Aorta (tissue), 5 donors: ENCODE measurements around the gene STX10. TPM values are rescaled to one million over a fixed set of nuclear protein-coding genes. Genes with fewer than 3 reads are reported as not detected.

Experiments
- ATAC-seq: fragments of 200-7000 bp; cut with Tn5 transposase; one replicate; pipeline ENCODE4 v1.9.1; 2022; ENCODE audit warnings: moderate library complexity; ENCODE audit not compliant: low FRiP score
- DNase-seq, 2 donors: peaks; one replicate each; pipeline ENCODE4 v3.0.0-alpha.2; 2020
- H3K27ac ChIP-seq, 2 donors: one replicate each; pipeline ENCODE4 v1.5.1; 2013; ENCODE audit warnings: low read length in 2 of 2, mild to moderate bottlenecking in 2 of 2, moderate library complexity in 2 of 2, control low read depth in 1 of 2, inconsistent platforms in 1 of 2, low read depth in 1 of 2
- H3K27me3 ChIP-seq, 2 donors: one replicate each; pipeline ENCODE4 v1.6.1; 2013; ENCODE audit warnings: control low read depth in 1 of 2, low read length in 1 of 2, mild to moderate bottlenecking in 1 of 2, moderate library complexity in 1 of 2; ENCODE audit not compliant: insufficient read depth in 2 of 2, control insufficient read depth in 1 of 2
- H3K36me3 ChIP-seq, 2 donors: one replicate each; pipeline ENCODE4 v1.6.1; 2013; ENCODE audit warnings: control low read depth in 1 of 2, low read length in 1 of 2, mild to moderate bottlenecking in 1 of 2; ENCODE audit not compliant: insufficient read depth in 2 of 2, control insufficient read depth in 1 of 2
- H3K4me1 ChIP-seq, 2 donors: one replicate each; pipeline ENCODE4 v1.6.1; 2013; ENCODE audit warnings: low read length in 2 of 2, control low read depth in 1 of 2, mild to moderate bottlenecking in 1 of 2, moderate library complexity in 1 of 2; ENCODE audit not compliant: insufficient read depth in 2 of 2, control insufficient read depth in 1 of 2
- H3K4me3 ChIP-seq, 2 donors: one replicate each; pipeline ENCODE4 v1.5.1; 2013; ENCODE audit warnings: low read length in 2 of 2, control low read depth in 1 of 2, mild to moderate bottlenecking in 1 of 2
- H3K9me3 ChIP-seq: one replicate; pipeline ENCODE4 v1.6.1; 2013; ENCODE audit warnings: mild to moderate bottlenecking, low read length; ENCODE audit not compliant: control insufficient read depth
- whole genome bisulfite sequencing, 2 donors: extraction: QIAGEN DNeasy Blood & Tissue Kit; methylation state at CpG; one replicate each; pipeline ENCODE4 v1.1.7; 2013; 5-methylcytosine and 5-hydroxymethylcytosine counted together
- intact Hi-C, 2 donors: fragments of 100-400 bp; cut with DNase I; formaldehyde crosslinking; loops; one replicate each; pipeline versions ENCODE4 v1.14.2 to v1.15.0; 2022
- polyA plus RNA-seq, 2 donors: library from polyadenylated mRNA; stranded (reverse); fragments of 200-250 nt; gene quantifications; one replicate each; pipeline ENCODE4 v1.2.3, GENCODE V29; 2013
- total RNA-seq, 2 donors: library from RNA; stranded (reverse); fragmentation: NEBNext Ultra II Directional; extraction: Animal tissue kit (Norgen Biotek cat#: 25700); gene quantifications; one replicate each; pipeline ENCODE4 v1.2.1, GENCODE V29; 2021
- donor health status: healthy with polysubstance abuse.
- donor health status: Bipolar disorder and iron deficiency.
- donor health status: DM: no; HTN: no; CAD: no.
- donor health status: DM: no; HTN: no; CAD: no.
- donor health status: DM: yes; HTN: yes; CAD: no.

STX10 gene
- total and polyA plus RNA-seq, 4 donors, result 33.0 to 105 (median 58.9) TPM

DNA sequence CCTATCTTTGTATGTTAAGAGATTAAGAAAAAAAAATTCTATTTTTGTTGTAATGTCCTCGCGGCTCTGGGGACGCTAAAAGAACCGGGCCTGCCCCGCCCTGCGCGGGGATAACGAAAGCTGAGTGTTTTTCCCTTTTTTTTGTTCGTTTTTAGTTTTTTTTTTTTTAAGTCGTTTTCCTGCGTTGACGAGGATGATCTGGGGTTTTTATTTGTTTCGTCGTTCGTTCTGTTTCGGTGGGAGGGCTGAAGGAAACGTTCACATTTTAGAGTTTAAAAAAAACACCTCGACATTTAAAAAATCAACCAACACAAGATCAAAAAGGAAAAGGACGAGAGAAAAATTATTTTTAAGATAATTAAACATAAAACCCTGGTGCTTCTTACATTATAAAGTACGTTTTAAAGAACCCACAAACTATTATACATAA lies 53.1 kb downstream of the STX10 start:
- ATAC-seq (no peak), DNase-seq (no peak)
- no peaks in the 10 kb centered on the region for H3K27me3 ChIP-seq
- H3K27ac ChIP-seq, result no peak overlapping the region
- H3K9me3 ChIP-seq, result no peaks in the 10 kb centered on the region
- intact Hi-C loops, result no loop called here
- no peaks in the 10 kb centered on the region for H3K36me3 ChIP-seq
- WGBS, 2 donors, result 73 to 76% methylated on average over 20 of the region's 20 CpGs
- no peak overlapping the region for H3K4me3 ChIP-seq
- H3K4me1 ChIP-seq, result peaks cover 0 to 3% of the 10 kb centered on the region in 2 donors

DNA sequence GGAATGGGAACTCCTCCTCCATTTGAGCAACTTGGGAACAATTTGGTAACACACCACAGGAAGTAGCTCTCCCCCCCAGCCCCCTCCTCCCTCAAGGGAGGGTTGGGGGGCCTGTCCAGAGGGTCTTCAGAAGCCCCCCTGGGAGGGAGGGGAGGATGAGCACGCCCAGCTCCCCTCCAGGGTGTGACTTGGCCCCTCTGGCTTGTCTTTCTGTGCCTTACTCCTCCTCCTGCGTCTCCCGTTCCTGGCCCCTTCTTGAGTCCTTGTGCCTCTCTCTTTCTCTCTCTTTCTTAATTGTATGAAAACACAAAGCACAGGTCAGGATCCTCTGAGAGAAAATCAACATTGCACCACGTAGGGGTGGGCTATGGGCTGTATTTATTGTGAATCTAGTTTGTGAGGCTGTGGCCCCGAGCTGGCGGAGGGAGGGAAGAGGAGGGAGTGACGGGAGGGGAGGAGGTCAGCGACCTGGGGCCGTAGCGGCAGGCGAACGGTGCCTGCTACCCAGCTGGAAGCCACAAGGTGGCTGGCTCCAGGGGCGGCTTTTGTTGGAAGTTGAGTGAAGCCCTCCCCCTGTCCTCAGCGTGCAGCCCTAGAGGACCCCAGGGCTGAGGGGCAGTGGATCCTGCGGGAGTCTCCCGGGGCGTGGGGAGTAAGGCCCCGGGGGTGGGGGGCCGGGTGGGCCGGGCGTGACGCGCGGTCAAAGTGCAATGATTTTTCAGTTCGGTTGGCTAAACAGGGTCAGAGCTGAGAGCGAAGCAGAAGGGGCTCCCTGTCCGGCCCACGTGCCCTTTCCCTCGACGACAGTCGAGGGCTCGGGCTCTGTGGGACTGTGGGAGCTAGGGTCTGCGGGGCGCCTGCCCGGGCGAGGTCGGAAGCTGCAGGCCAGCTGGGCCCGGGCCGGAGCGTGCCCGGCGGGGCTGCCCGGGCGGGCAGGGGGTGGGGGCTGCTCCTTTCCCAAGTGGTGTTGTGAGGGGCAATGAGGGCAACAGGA lies 53.9 kb downstream of the STX10 start:
- ATAC-seq, result no peak
- WGBS, 2 donors, result 68 to 70% methylated on average over 42 to 44 of the region's 44 CpGs
- no peaks in the 10 kb centered on the region for H3K9me3 ChIP-seq

DNA sequence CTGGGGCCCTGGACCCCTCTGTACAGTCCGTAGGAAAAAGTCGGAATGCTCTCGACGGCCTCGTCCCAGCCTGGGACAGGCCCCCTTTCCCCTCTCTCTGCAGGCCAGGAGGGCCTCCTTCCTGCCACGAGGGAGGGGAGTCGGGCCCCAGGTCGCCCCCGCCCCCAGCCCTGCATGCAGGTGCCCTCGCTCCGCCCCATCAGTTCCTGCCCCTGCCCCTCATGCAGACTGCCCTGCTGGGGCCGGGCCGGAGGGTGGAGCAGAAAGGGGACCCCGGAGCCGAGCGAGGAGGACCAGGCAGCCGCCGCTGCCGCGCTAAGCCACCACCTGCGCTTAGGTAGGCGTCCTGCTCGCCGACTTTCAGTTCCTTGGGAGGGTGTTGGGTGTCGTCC lies 54.8 kb downstream of the STX10 start:
- WGBS, 2 donors, result 64 to 65% methylated on average over 25 of the region's 25 CpGs
- DNase-seq (peak in 1 of 2 donors; percentile 65), ATAC-seq (no peak)
- Histone ChIP-seq H3K9me3 (no peaks in the 10 kb centered on the region), H3K27me3 (no peaks in the 10 kb centered on the region), H3K27ac (no peak overlapping the region), H3K4me3 (no peak overlapping the region), H3K4me1 (peaks cover 0 to 3% of the 10 kb centered on the region in 2 donors), H3K36me3 (no peaks in the 10 kb centered on the region)
- intact Hi-C loops, result loop anchor here in 1 of 2 donors (2.0 kb wide), 1 partner anchor 117 kb away; no protein-coding TSS in a partner anchor

More for the DNA sequence above, 53.9 kb downstream of the STX10 start:
- intact Hi-C loops, result loop anchor here in 1 of 2 donors (2.0 kb wide), 1 partner anchor 117 kb away; no protein-coding TSS in a partner anchor
- Histone ChIP-seq H3K4me3 (no peak overlapping the region), H3K27ac (no peak overlapping the region), H3K27me3 (no peaks in the 10 kb centered on the region), H3K36me3 (no peaks in the 10 kb centered on the region), H3K4me1 (peaks cover 0 to 3% of the 10 kb centered on the region in 2 donors)
- peak in 1 of 2 donors; percentile 64 for DNase-seq

DNA sequence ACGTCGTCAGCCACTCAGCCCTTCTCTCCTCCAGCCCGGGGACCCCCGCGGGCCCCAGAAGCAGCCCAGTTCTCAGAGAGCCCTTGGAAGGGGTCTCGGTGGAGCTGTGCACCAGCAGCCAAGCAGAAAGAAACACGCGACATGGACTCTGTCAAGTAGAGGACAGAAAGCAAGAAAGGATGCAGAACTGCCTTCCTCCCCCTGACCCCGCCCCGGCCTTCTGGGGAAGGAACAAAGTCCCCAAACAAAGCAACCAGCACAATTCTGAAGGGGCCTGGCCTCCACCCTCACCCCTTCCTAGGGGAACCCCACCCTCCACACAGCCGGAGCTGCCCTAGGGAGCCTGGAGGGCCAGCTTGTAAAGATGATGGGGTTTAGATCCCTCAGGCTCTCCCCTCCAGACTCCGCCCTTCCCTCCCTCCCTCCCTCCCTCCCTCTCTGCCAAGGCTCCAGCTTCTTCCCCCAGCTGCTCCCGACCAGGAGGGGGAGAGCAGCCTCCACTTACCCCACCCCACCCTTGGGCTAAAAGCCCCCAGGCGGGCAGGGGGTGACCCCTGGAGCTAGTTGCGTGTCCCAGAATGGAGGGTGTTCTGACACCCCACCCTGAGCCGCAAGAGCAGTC lies 55.3 kb downstream of the STX10 start:
- H3K36me3 ChIP-seq, result no peaks in the 10 kb centered on the region
- ATAC-seq (no peak), DNase-seq (peak in 1 of 2 donors; percentile 65)
- H3K4me1 ChIP-seq, result peaks cover 0 to 3% of the 10 kb centered on the region in 2 donors
- 41 to 44% methylated on average over 14 to 16 of the region's 16 CpGs for WGBS, 2 donors
- no peaks in the 10 kb centered on the region for H3K27me3 ChIP-seq
- no peaks in the 10 kb centered on the region for H3K9me3 ChIP-seq
- intact Hi-C loops, result loop anchor here (2.0 to 5.0 kb wide), 2 partner anchors 98 to 116 kb away; partner anchors contain the start of gene NFIX (in 1 of the 2)
- H3K27ac ChIP-seq, result no peak overlapping the region
- no peak overlapping the region for H3K4me3 ChIP-seq

DNA sequence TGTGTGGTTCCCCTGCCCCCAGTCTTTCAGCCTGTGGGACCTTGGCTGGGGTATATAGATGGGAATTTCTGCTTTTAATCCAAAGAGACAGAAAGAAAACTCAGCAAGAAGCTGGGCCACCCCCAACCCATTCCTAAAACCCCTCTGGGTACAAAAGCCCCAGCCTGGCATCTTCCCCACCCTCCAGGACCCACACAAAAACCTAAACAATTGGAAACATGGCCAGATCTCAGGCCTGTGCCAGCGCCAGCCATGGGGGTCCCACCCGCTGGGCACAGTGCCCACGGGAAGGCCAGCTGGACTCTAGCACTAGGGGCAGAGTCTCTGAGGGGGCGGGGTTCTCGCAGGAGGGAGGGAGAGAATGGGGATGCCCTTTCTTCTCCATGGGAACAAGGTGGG lies 56.1 kb downstream of the STX10 start:
- Histone ChIP-seq H3K27me3 (no peaks in the 10 kb centered on the region), H3K9me3 (no peaks in the 10 kb centered on the region), H3K36me3 (no peaks in the 10 kb centered on the region), H3K27ac (peak overlapping the region; percentile 25 to 49), H3K4me3 (no peak overlapping the region), H3K4me1 (peaks cover 0 to 3% of the 10 kb centered on the region in 2 donors)
- intact Hi-C loops, result loop anchor here (2.0 to 5.0 kb wide), 2 partner anchors 97 to 115 kb away; partner anchors contain the start of gene NFIX (in 1 of the 2)
- 5 to 8% methylated on average over 4 to 5 of the region's 5 CpGs for WGBS, 2 donors
- ATAC-seq (no peak), DNase-seq (no peak)

Other genes starting within 250 kb of the STX10 start
- under 1 TPM; 0.42 to 0.51 TPM for gene SYCE2, start 231.1 kb downstream of the STX10 start, total RNA-seq
- gene SYCE2, start 231.1 kb downstream of the STX10 start, polyA plus RNA-seq, result under 1 TPM in 1 of 2 donors, not detected in 1; 0.15 TPM
- gene FARSA, start 216.7 kb downstream of the STX10 start, total RNA-seq, result 10 to 100 TPM; 27.2 to 31.4 TPM
- 10 to 100 TPM; 19.7 to 23.2 TPM for gene FARSA, start 216.7 kb downstream of the STX10 start, polyA plus RNA-seq
- gene CALR, start 211.8 kb downstream of the STX10 start, total RNA-seq, result 100 to 1,000 TPM; 649 to 778 TPM
- gene CALR, start 211.8 kb downstream of the STX10 start, polyA plus RNA-seq, result 100 to 1,000 TPM; 232 to 296 TPM
- gene RAD23A, start 204.5 kb downstream of the STX10 start, total RNA-seq, result 100 to 1,000 TPM in 1 of 2 donors, 10 to 100 TPM in 1; 80.7 to 106 TPM
- gene RAD23A, start 204.5 kb downstream of the STX10 start, polyA plus RNA-seq, result 100 to 1,000 TPM in 1 of 2 donors, 10 to 100 TPM in 1; 72.4 to 154 TPM
- 10 to 100 TPM; 15.3 to 15.7 TPM for gene GADD45GIP1, start 193.2 kb downstream of the STX10 start, total RNA-seq
- gene GADD45GIP1, start 193.2 kb downstream of the STX10 start, polyA plus RNA-seq, result 10 to 100 TPM; 30.9 to 40.6 TPM
- gene DAND5, start 180.8 kb downstream of the STX10 start, total RNA-seq, result not detected
- gene DAND5, start 180.8 kb downstream of the STX10 start, polyA plus RNA-seq, result under 1 TPM in 1 of 2 donors, not detected in 1; 0.13 TPM
- 100 to 1,000 TPM; 184 to 327 TPM for gene NFIX, start 154.9 kb downstream of the STX10 start, total RNA-seq
- 10 to 100 TPM; 45.5 to 49.8 TPM for gene NFIX, start 154.9 kb downstream of the STX10 start, polyA plus RNA-seq
- gene LYL1, start 47.5 kb downstream of the STX10 start, total RNA-seq, result 10 to 100 TPM in 1 of 2 donors, 1 to 10 TPM in 1; 8.7 to 28.6 TPM
- 1 to 10 TPM; 7.3 to 9.3 TPM for gene LYL1, start 47.5 kb downstream of the STX10 start, polyA plus RNA-seq
- gene TRMT1, start 33.6 kb downstream of the STX10 start, total RNA-seq, result 10 to 100 TPM; 23.9 to 26.5 TPM
- gene TRMT1, start 33.6 kb downstream of the STX10 start, polyA plus RNA-seq, result 10 to 100 TPM; 17.9 to 62.2 TPM
- gene NACC1, start 32.1 kb downstream of the STX10 start, total RNA-seq, result 10 to 100 TPM; 26.0 to 37.4 TPM
- 1 to 10 TPM; 5.0 to 7.8 TPM for gene NACC1, start 32.1 kb downstream of the STX10 start, polyA plus RNA-seq
- gene IER2, start within 50 bp of the STX10 start, total RNA-seq, result 100 to 1,000 TPM; 143 to 239 TPM
- 100 to 1,000 TPM in 1 of 2 donors, 10 to 100 TPM in 1; 39.7 to 269 TPM for gene IER2, start within 50 bp of the STX10 start, polyA plus RNA-seq